Fibroblast of pulmonary artery (primary cell): Measurements from ENCODE around the gene UTS2R.

Experiments used
- DNase-seq: peaks from one replicate; pipeline ENCODE4 v3.0.0-alpha.2; 2010; ENCODE audit warnings: low read depth
- H3K4me3 ChIP-seq: replicated peaks from 2 replicates; pipeline ENCODE4 v1.5.1; 2011; ENCODE audit warnings: low read depth, mild to moderate bottlenecking, control low read depth, low read length, moderate library complexity
- CTCF ChIP-seq: IDR thresholded peaks from 2 replicates; pipeline ENCODE4 v1.5.1; 2011; ENCODE audit warnings: mild to moderate bottlenecking, control low read depth, low read length, inconsistent platforms; ENCODE audit errors: missing control alignments

The UTS2R gene

GRCh38 chr17:82330322-82331239 lies 41.0 kb upstream of the UTS2R start:
- no peak for TF ChIP-seq CTCF

GRCh38 chr17:82331345-82331939 lies 40.1 kb upstream of the UTS2R start:
- no peak for DNase-seq
- H3K4me3 ChIP-seq: no peak overlapping the region

More at GRCh38 chr17:82330322-82331239, 41.0 kb upstream of the UTS2R start:
- peak; percentile 81 for DNase-seq
- no peak overlapping the region for H3K4me3 ChIP-seq

GRCh38 chr17:82332669-82333278 lies 38.8 kb upstream of the UTS2R start:
- peak; percentile 40 for DNase-seq
- TF ChIP-seq CTCF: no peak
- peak overlapping the region; percentile 61 for H3K4me3 ChIP-seq

More at GRCh38 chr17:82331345-82331939, 40.1 kb upstream of the UTS2R start:
- TF ChIP-seq CTCF: no peak

- no peak for TF ChIP-seq CTCF
- peak; percentile 35 for DNase-seq
- peak within 1 kb of the TSS; percentile 61 for H3K4me3 ChIP-seq
Measured at GRCh38 chr17:82333279-82334171, 38.0 kb upstream of the UTS2R start, which contains the start of gene SECTM1. TSS of gene SECTM1 (minus strand) at chr17:82333766. CDS start at chr17:82327240, 6,526 bp downstream.

GRCh38 chr17:82334204-82334621 lies 37.4 kb upstream of the UTS2R start:
- no peak for TF ChIP-seq CTCF
- H3K4me3 ChIP-seq: peak overlapping the region; percentile 61
- DNase-seq: no peak

- H3K4me3 ChIP-seq: peak overlapping the region; percentile 41
- peak; percentile 14 for DNase-seq
- TF ChIP-seq CTCF: no peak
Measured at GRCh38 chr17:82334622-82335394, 36.8 kb upstream of the UTS2R start.
